Osteoblast (primary cell): ENCODE measurements around the gene RASL11B. TPM values are rescaled to one million over a fixed set of nuclear protein-coding genes. Genes with fewer than 3 reads are reported as not detected.

Experiments used
- DNase-seq: peaks from one replicate; pipeline ENCODE4 v3.0.0; 2011; ENCODE audit warnings: low spot score, mixed read lengths; ENCODE audit not compliant: insufficient read length; ENCODE audit errors: missing footprints
- H2AFZ ChIP-seq: 2 replicates; pipeline ENCODE4 v1.6.0; 2011; ENCODE audit warnings: mild to moderate bottlenecking, low read length
- H3K27ac ChIP-seq: 2 replicates; pipeline ENCODE4 v1.5.1; 2011; ENCODE audit warnings: mild to moderate bottlenecking, low read depth, low read length, moderate library complexity
- H3K27me3 ChIP-seq: 2 replicates; pipeline ENCODE4 v1.6.0; 2012; ENCODE audit warnings: mild to moderate bottlenecking, control low read depth, inconsistent platforms, low read length, moderate library complexity; ENCODE audit not compliant: insufficient read depth
- H3K36me3 ChIP-seq: 2 replicates; pipeline ENCODE4 v1.5.1; 2011; ENCODE audit warnings: mild to moderate bottlenecking, low read length, control low read depth, moderate library complexity; ENCODE audit not compliant: insufficient read depth
- H3K4me1 ChIP-seq: 2 replicates; pipeline ENCODE4 v1.5.1; 2011; ENCODE audit warnings: mild to moderate bottlenecking, low read length, control low read depth, moderate library complexity; ENCODE audit not compliant: insufficient read depth
- H3K4me2 ChIP-seq: 2 replicates; pipeline ENCODE4 v1.6.0; 2011; ENCODE audit warnings: mild to moderate bottlenecking, low read length; ENCODE audit not compliant: insufficient read depth
- H3K4me3 ChIP-seq: fragments of 200-600 bp; sonication (generic); 3 replicates; pipeline ENCODE4 v1.5.1; 2012; ENCODE audit warnings: mild to moderate bottlenecking, low read length, inconsistent platforms; ENCODE audit not compliant: insufficient read depth
- H3K79me2 ChIP-seq: 2 replicates; pipeline ENCODE4 v1.6.0; 2012; ENCODE audit warnings: mild to moderate bottlenecking, low read length, control low read depth, inconsistent platforms; ENCODE audit not compliant: insufficient read depth
- H3K9me3 ChIP-seq: 2 replicates; pipeline ENCODE4 v1.5.1; 2011; ENCODE audit warnings: low read depth, low read length, control low read depth
- H4K20me1 ChIP-seq: 2 replicates; pipeline ENCODE4 v1.6.0; 2012; ENCODE audit warnings: mild to moderate bottlenecking, low read length, control low read depth; ENCODE audit not compliant: insufficient read depth
- total RNA-seq: library from RNA; depleted of rRNA; stranded (reverse); fragments of >200 nt; gene quantifications from 2 replicates; pipeline ENCODE4 v1.2.3, GENCODE V29; 2012
- TF ChIP-seq, protein P1 (sequence below): IDR thresholded peaks from 2 replicates; pipeline ENCODE4 v1.5.1; 2011; ENCODE audit warnings: mild to moderate bottlenecking, low read depth, low read length, moderate library complexity; ENCODE audit errors: extremely low read depth

RASL11B gene
- total RNA-seq, 1 donor = under 0.01 TPM

DNA sequence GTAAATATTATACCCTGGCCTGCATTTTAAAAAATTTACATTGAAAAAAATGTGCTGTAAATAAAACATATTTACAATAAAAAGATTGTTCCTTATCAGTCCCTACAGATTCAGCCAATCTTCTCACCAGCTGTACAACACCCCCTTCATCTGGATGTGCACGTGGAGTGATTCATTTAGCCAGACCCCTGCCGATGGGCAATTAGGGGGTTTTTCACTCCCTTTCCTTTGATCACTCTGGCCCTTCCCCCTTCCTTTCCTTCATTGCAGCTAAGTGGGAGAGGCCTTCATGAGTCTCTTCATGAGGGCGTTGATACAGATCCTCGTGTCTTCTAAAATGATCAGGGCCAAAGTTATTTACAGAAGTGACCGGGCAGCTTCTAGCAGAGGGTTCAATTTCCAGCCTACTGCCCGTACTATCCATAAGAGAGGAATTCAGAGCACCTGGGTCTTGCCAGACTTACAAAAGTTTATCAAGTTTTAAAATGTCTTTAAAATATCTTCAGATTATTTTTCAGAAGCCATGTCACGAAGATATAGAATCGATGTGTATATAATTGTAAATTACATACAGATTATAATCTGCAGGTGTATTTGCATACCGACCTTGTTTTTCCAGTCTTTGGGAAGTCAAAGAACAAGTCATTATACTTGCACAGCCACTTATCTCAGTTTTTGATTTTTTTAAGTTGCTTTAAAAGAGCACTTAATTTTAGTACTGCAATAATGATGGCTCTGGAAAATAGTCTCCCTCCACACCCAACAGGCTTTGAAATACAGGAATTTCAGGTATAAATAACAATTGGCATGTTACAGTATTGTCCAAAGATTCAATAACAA, 21.4 kb upstream of the RASL11B start:
- Histone ChIP-seq H3K4me2 (no peak overlapping the region), H3K4me3 (no peak overlapping the region), H3K79me2 (no peaks in the 10 kb centered on the region), H2AFZ (no peak overlapping the region), H3K36me3 (no peaks in the 10 kb centered on the region), H3K27me3 (no peaks in the 10 kb centered on the region), H4K20me1 (no peaks in the 10 kb centered on the region), H3K4me1 (peaks cover 6% of the 10 kb centered on the region), H3K27ac (no peak overlapping the region), H3K9me3 (no peaks in the 10 kb centered on the region)
- DNase-seq = no peak
- TF ChIP-seq, protein P1, sequence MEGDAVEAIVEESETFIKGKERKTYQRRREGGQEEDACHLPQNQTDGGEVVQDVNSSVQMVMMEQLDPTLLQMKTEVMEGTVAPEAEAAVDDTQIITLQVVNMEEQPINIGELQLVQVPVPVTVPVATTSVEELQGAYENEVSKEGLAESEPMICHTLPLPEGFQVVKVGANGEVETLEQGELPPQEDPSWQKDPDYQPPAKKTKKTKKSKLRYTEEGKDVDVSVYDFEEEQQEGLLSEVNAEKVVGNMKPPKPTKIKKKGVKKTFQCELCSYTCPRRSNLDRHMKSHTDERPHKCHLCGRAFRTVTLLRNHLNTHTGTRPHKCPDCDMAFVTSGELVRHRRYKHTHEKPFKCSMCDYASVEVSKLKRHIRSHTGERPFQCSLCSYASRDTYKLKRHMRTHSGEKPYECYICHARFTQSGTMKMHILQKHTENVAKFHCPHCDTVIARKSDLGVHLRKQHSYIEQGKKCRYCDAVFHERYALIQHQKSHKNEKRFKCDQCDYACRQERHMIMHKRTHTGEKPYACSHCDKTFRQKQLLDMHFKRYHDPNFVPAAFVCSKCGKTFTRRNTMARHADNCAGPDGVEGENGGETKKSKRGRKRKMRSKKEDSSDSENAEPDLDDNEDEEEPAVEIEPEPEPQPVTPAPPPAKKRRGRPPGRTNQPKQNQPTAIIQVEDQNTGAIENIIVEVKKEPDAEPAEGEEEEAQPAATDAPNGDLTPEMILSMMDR = no peak

DNA sequence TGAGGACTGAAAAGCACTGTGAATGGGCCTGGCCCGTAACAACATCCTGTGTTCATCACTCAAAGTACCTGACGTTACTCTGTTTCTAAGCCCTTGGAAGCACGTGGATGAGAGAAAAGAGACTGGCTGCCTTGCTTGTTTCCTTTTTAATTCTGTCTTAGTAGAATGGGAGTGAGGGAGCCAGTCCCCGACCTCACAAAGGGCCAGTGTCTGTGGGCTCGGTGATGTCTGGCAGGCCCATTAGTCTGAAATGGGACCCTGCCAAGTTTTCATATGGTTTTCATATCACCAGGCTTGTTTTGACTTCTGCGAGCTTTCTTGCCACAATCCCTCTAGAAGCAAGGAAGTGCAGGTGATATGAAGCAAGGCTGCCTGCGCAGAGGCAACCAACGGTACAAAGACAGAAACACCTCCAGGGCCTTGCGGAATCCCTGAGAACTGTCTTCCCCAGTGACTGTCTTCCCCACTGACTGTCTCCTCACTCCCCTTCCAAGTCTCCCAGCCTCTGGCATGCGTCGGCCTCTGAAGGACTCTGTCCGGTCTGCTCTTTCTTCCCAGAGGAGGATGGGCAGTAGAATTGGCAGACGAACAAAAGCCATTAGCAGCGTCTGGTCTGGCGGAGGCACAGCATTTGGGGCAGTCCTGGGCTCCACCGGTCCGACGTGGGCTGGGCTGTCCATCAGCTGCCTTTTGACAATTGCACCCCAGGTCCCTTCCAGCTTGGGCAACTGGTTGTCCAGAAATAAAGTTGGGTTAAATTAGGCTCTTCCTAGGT, 20.2 kb upstream of the RASL11B start:
- Histone ChIP-seq H3K4me1 (peaks cover 6% of the 10 kb centered on the region), H3K27ac (no peak overlapping the region), H3K36me3 (no peaks in the 10 kb centered on the region), H3K79me2 (no peaks in the 10 kb centered on the region), H2AFZ (peak overlapping the region; percentile 36), H3K9me3 (no peaks in the 10 kb centered on the region), H3K27me3 (no peaks in the 10 kb centered on the region), H4K20me1 (no peaks in the 10 kb centered on the region), H3K4me2 (peak overlapping the region; percentile 13), H3K4me3 (no peak overlapping the region)
- TF ChIP-seq, protein P1 = no peak
- no peak for DNase-seq

DNA sequence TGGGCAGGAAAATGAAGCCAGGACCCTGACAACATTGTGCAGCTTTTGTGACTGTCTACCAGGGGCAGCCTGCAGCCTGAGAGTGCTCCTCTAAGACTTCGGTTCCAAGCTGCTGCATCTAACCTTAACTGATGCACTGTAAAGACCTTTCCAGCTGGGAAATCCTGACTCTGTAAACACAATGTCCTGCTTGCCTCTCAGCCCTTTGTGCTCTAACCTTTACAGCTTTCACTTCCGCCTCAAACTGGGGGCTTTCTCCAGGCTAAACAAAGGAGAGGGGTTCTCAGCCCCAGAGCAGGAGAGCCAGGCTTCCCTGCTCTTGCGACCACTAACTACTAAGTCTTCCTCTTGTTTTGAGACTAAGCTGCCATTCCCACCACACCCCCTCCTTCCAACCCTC, 19.3 kb upstream of the RASL11B start:
- H3K36me3 ChIP-seq = no peaks in the 10 kb centered on the region
- TF ChIP-seq, protein P1 = no peak
- no peak overlapping the region for H2AFZ ChIP-seq
- no peak for DNase-seq
- peaks cover 6% of the 10 kb centered on the region for H3K4me1 ChIP-seq
- H3K4me2 ChIP-seq = no peak overlapping the region
- H4K20me1 ChIP-seq = no peaks in the 10 kb centered on the region
- H3K4me3 ChIP-seq = no peak overlapping the region
- no peaks in the 10 kb centered on the region for H3K79me2 ChIP-seq
- H3K27ac ChIP-seq = no peak overlapping the region
- H3K27me3 ChIP-seq = no peaks in the 10 kb centered on the region
- no peaks in the 10 kb centered on the region for H3K9me3 ChIP-seq

GRCh38 chr4:52843351-52843750, 18.8 kb upstream of the RASL11B start:
- Histone ChIP-seq H3K4me1 (peaks cover 1% of the 10 kb centered on the region), H3K4me3 (no peak overlapping the region), H3K36me3 (no peaks in the 10 kb centered on the region), H3K27me3 (no peaks in the 10 kb centered on the region), H3K79me2 (no peaks in the 10 kb centered on the region), H3K27ac (no peak overlapping the region), H4K20me1 (no peaks in the 10 kb centered on the region), H3K9me3 (no peaks in the 10 kb centered on the region), H2AFZ (no peak overlapping the region), H3K4me2 (no peak overlapping the region)
- TF ChIP-seq, protein P1 = no peak
- DNase-seq = no peak
